ENCODE results near the gene MT2A.

DNA sequence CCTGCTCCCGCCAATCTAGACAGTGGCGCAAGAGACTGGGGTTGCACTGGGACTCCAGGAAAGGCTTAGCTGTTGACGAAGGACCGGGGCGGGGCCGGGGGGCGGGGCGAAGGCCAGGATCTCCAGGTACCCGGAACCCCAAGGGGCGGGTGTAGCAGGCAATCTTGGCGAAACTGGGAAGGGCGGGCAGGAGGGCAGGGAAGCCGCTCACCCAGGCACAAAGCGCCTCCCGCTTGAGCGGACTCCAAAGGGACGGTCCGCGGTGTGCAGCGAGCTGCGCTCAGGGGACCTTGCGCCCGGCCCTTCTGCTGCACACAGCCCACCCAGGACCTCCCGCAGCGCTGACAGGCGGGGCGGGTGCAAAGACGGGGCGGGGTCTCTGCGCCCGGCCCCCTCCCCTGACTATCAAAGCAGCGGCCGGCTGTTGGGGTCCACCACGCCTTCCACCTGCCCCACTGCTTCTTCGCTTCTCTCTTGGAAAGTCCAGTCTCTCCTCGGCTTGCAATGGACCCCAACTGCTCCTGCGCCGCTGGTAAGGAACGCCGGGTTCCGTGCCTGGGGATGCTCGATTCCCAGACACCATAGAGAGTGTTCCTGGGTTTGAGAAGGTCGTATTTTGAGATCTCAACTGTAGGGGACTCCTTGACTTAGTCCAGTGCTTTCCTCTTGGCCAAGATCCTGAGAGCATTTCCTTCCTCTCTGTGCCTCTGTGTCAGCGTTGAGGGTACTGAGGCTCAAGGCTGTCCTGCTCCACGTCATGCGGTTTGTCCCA is 49.4 kb downstream of the MT2A start, which contains the start of gene MT1F:
- TF ChIP-seq, protein P1, sequence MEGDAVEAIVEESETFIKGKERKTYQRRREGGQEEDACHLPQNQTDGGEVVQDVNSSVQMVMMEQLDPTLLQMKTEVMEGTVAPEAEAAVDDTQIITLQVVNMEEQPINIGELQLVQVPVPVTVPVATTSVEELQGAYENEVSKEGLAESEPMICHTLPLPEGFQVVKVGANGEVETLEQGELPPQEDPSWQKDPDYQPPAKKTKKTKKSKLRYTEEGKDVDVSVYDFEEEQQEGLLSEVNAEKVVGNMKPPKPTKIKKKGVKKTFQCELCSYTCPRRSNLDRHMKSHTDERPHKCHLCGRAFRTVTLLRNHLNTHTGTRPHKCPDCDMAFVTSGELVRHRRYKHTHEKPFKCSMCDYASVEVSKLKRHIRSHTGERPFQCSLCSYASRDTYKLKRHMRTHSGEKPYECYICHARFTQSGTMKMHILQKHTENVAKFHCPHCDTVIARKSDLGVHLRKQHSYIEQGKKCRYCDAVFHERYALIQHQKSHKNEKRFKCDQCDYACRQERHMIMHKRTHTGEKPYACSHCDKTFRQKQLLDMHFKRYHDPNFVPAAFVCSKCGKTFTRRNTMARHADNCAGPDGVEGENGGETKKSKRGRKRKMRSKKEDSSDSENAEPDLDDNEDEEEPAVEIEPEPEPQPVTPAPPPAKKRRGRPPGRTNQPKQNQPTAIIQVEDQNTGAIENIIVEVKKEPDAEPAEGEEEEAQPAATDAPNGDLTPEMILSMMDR (IDR thresholded peaks at IDR 0.05; ENCODE audit: insufficient read depth, low read length, poor library complexity, severe bottlenecking), result no peak
- no peak for TF ChIP-seq EZH2phosphoT487 (conservative IDR thresholded peaks at IDR 0.05; ENCODE audit: low read length)

All from SU-DHL-6 (cell line).